HepG2 (cell line): ENCODE results near the gene GOT2. TPM values are rescaled to one million over a fixed set of nuclear protein-coding genes. Genes with fewer than 3 reads are reported as not detected.

ENCODE experiments used
- ATAC-seq: fragments of 200-7000 bp; cut with Tn5 transposase; 3 replicates; pipeline ENCODE4 v1.9.1; 2020; ENCODE audit warnings: mild to moderate bottlenecking, moderate library complexity
- BruUV-seq: library from RNA; stranded (reverse); fragments of 400-500 nt; replicated peaks from 2 replicates; lab custom pipeline; 2021; lab: Mats Ljungman, UMichigan
- CTCF ChIA-PET: fragments of 300-600 bp; formaldehyde crosslinking; extraction: SDS; loops from one replicate; lab custom pipeline; 2021; ENCODE audit warnings: low total read pairs, inconsistent platforms, low intra/inter-chr PET ratio; lab: Yijun Ruan, JAX
- POLR2A ChIA-PET: fragments of 350-600 bp; sonication (Branson Sonifier 250); formaldehyde crosslinking; loops from one replicate; lab custom pipeline; 2020; ENCODE audit warnings: antibody characterized with exemption, inconsistent platforms; lab: Yijun Ruan, JAX
- DNase-seq: peaks from one replicate; pipeline ENCODE4 v3.0.0-alpha.2; 2015; ENCODE audit warnings: low spot score
- FAIRE-seq: peaks from 3 replicates; lab custom pipeline; 2011; peaks lifted over from hg19 to GRCh38; lab: Jason Lieb, UNC
- H2AFZ ChIP-seq: one replicate; pipeline ENCODE4 v1.6.1; 2011; ENCODE audit warnings: low read length, inconsistent platforms
- H3K27ac ChIP-seq: fragments of 300-600 bp; 3 replicates; pipeline ENCODE4 v1.8.0; 2011; ENCODE audit warnings: mixed run types, mild to moderate bottlenecking, mixed read lengths, low read length, inconsistent platforms; ENCODE audit not compliant: insufficient read depth; ENCODE audit errors: extremely low read length
- H3K27me3 ChIP-seq, 2 experiments: fragments of 200-600 bp in 1 of 2; 2 replicates in 1 of 2; 3 replicates in 1 of 2; pipeline versions ENCODE4 v1.6.0 to v1.8.0; 2011; ENCODE audit warnings: low read length in 2 of 2, mild to moderate bottlenecking in 2 of 2, moderate library complexity in 2 of 2, inconsistent platforms in 1 of 2; ENCODE audit not compliant: insufficient read depth in 2 of 2, control insufficient read depth in 1 of 2
- H3K36me3 ChIP-seq, 2 experiments: fragments of 200-600 bp in 1 of 2; replicated peaks in 1 of 2; 2 replicates in 1 of 2; 3 replicates in 1 of 2; pipeline versions ENCODE4 v1.5.1 to v1.8.0; 2011; ENCODE audit warnings: low read length in 2 of 2, inconsistent platforms in 1 of 2; ENCODE audit not compliant: insufficient read depth in 2 of 2, control insufficient read depth in 1 of 2
- H3K4me1 ChIP-seq: 2 replicates; pipeline ENCODE4 v1.5.1; 2012; ENCODE audit warnings: low read length, inconsistent platforms; ENCODE audit not compliant: insufficient read depth
- H3K4me2 ChIP-seq: 2 replicates; pipeline ENCODE4 v1.6.0; 2011; ENCODE audit warnings: low read depth, low read length, inconsistent platforms
- H3K4me3 ChIP-seq, 3 experiments: fragments of 200-600 bp in 1 of 3; sonication (generic), shearing (Covaris generic) in 1 of 3; replicated peaks in 1 of 3; 2 replicates each; pipeline ENCODE4 v1.5.1; 2011 to 2016; ENCODE audit warnings: low read length in 3 of 3, inconsistent platforms in 2 of 3, low read depth in 2 of 3, mild to moderate bottlenecking in 2 of 3, control low read depth in 1 of 3, mixed read lengths in 1 of 3; ENCODE audit not compliant: insufficient read depth in 1 of 3
- H3K79me2 ChIP-seq: one replicate; pipeline ENCODE4 v1.6.1; 2011; ENCODE audit warnings: low read length, inconsistent platforms; ENCODE audit not compliant: insufficient read depth
- H3K9ac ChIP-seq: 2 replicates; pipeline ENCODE4 v1.6.0; 2011; ENCODE audit warnings: mild to moderate bottlenecking, low read depth, low read length, inconsistent platforms; ENCODE audit not compliant: insufficient read depth
- H3K9me3 ChIP-seq: 2 replicates; pipeline ENCODE4 v1.5.1; 2012; ENCODE audit warnings: mild to moderate bottlenecking, low read length
- H4K20me1 ChIP-seq: 2 replicates; pipeline ENCODE4 v1.6.0; 2011; ENCODE audit warnings: inconsistent platforms, mild to moderate bottlenecking, low read length, moderate library complexity; ENCODE audit not compliant: insufficient read depth
- FOXM1 ChIP-seq: sonication (generic); formaldehyde crosslinking; IDR thresholded peaks from 2 replicates; pipeline ENCODE4 v1.5.0; 2020; ENCODE audit warnings: missing genetic modification reagents
- MTF2 ChIP-seq: sonication (generic); formaldehyde crosslinking; IDR thresholded peaks from 2 replicates; pipeline ENCODE4 v1.5.0; 2020; ENCODE audit warnings: missing genetic modification reagents, borderline replicate concordance
- MZF1 ChIP-seq: sonication (generic); formaldehyde crosslinking; IDR thresholded peaks from 2 replicates; pipeline ENCODE4 v1.8.1; 2023; ENCODE audit warnings: mild to moderate bottlenecking, missing genetic modification reagents, borderline replicate concordance
- NFE2L1 ChIP-seq: sonication (generic); formaldehyde crosslinking; IDR thresholded peaks from 2 replicates; pipeline ENCODE4 v1.4.0; 2020; ENCODE audit warnings: missing genetic modification reagents, mild to moderate bottlenecking, borderline replicate concordance
- REPIN1 ChIP-seq: sonication (generic); formaldehyde crosslinking; IDR thresholded peaks from 2 replicates; pipeline ENCODE4 v1.8.0; 2022; ENCODE audit warnings: missing genetic modification reagents, low read depth, mild to moderate bottlenecking, borderline replicate concordance
- ZNF224 ChIP-seq: sonication (generic); formaldehyde crosslinking; IDR thresholded peaks from 2 replicates; pipeline ENCODE4 v1.5.0; 2020; ENCODE audit warnings: mild to moderate bottlenecking, missing genetic modification reagents
- ZNF253 ChIP-seq: sonication (generic); formaldehyde crosslinking; IDR thresholded peaks from 2 replicates; pipeline ENCODE4 v1.8.0; 2022; ENCODE audit warnings: mild to moderate bottlenecking, missing genetic modification reagents, borderline replicate concordance
- ZNF350 ChIP-seq: sonication (generic); formaldehyde crosslinking; IDR thresholded peaks from 2 replicates; pipeline ENCODE4 v1.4.0; 2020; ENCODE audit warnings: mild to moderate bottlenecking, low read depth, missing genetic modification reagents, borderline replicate concordance
- ZNF749 ChIP-seq: sonication (generic); formaldehyde crosslinking; IDR thresholded peaks from 2 replicates; pipeline ENCODE4 v1.8.0; 2022; ENCODE audit warnings: mild to moderate bottlenecking, missing genetic modification reagents, moderate library complexity, borderline replicate concordance
- ZNF782 ChIP-seq: sonication (generic); formaldehyde crosslinking; IDR thresholded peaks from 2 replicates; pipeline ENCODE4 v1.4.0; 2020; ENCODE audit warnings: missing genetic modification reagents, mild to moderate bottlenecking, borderline replicate concordance
- ZSCAN21 ChIP-seq: sonication (generic); formaldehyde crosslinking; IDR thresholded peaks from 2 replicates; pipeline ENCODE4 v1.8.0; 2022; ENCODE audit warnings: mild to moderate bottlenecking, missing genetic modification reagents, moderate library complexity, borderline replicate concordance
- WGBS: methylation state at CpG from one replicate; pipeline ENCODE4 v1.1.6; 2017; ENCODE audit warnings: low lambda C conversion rate; 5-methylcytosine and 5-hydroxymethylcytosine counted together
- in situ Hi-C: cut with HindIII; loops from 2 replicates; pipeline ENCODE4 v1.10.0; 2017; ENCODE audit warnings: low pct_unique_long_range_greater_than_20kb; ENCODE audit not compliant: extremely low pct_ligation_motif_present
- intact Hi-C: fragments of 100-400 bp; cut with micrococcal nuclease; formaldehyde crosslinking; loops from one replicate; pipeline ENCODE4 v1.10.0; 2022; ENCODE audit not compliant: unreplicated experiment
- polyA plus RNA-seq, 8 experiments: library from polyadenylated mRNA; depleted of rRNA in 3 of 8; stranded (reverse) in 7 of 8; unstranded in 1 of 8; fragments of >200 nt; fragmentation: Illumina TruSeq in 4 of 8; extraction: Trizol in 4 of 8; gene quantifications; 2 replicates each; pipeline versions ENCODE4 v1.2.1 to v1.2.3, GENCODE V29; 2011 to 2016; ENCODE audit warnings: low read depth in 4 of 8, missing spikeins in 1 of 8, mixed read lengths in 1 of 8; ENCODE audit not compliant: insufficient read depth in 1 of 8
- total RNA-seq, 5 experiments: library from RNA; depleted of rRNA; stranded (reverse); fragments of >200 nt; fragmentation: Illumina TruSeq; extraction: Trizol; gene quantifications; 2 replicates each; pipeline ENCODE4 v1.2.3, GENCODE V29; 2016; ENCODE audit warnings: low read depth in 1 of 5
- TF ChIP-seq, protein P1 (sequence below): sonication (generic); formaldehyde crosslinking; IDR thresholded peaks from 2 replicates; pipeline ENCODE4 v1.9.0; 2021; ENCODE audit warnings: mild to moderate bottlenecking, missing genetic modification reagents
- TF ChIP-seq, protein P2 (sequence below): IDR thresholded peaks from 2 replicates; pipeline ENCODE4 v1.6.1; 2016; ENCODE audit warnings: low read depth, borderline replicate concordance

GOT2 gene
- total and polyA plus RNA-seq, 2 of the 13 experiments (the other 11 are each of a cell fraction or from before 2014, with no cell fraction given), result 32.6 to 121 TPM

DNA sequence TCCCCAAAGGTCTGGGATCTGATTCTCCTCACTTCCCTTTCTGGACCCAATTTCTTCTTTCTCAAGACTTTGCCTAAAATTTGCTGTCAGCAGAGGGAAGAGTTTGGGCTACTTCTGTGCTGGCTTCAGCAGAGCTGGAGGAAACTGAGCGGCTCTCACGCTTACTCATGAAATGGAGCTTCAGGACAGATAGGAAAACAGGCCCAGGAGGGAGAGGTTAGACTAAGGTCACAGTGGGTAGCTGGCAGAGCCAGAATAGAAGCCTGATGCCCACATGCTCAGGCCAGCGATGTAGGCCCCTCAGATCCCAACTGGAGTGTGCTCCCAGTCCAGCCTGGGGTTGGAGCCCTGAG lies 50.1 kb downstream of the GOT2 start:
- Histone ChIP-seq H3K79me2 (peaks cover 5% of the 10 kb centered on the region), H3K27me3 (no peaks in the 10 kb centered on the region; a peak in 1 of 5 replicates), H2AFZ (no peak overlapping the region), H4K20me1 (no peaks in the 10 kb centered on the region), H3K27ac (peak overlapping the region; percentile 48), H3K9ac (peak overlapping the region; percentile 81), H3K4me1 (peaks cover 19% of the 10 kb centered on the region), H3K9me3 (no peaks in the 10 kb centered on the region), H3K4me2 (peak overlapping the region; percentile 93), H3K36me3 (peaks cover 1 to 10% of the 10 kb centered on the region in 2 experiments; a peak in 2 of 5 replicates), H3K4me3 (peak overlapping the region; percentile 81 to 91 (median 88))
- WGBS, result 0% methylated on average over 3 of the region's 3 CpGs
- POLR2A ChIA-PET, result interaction anchor here (0.6 to 2.0 kb wide), 12 partner anchors 13 to 291 kb away, joined by 3 to 11 read pairs (median 4); partner anchors contain the start of gene GOT2
- intact Hi-C loops, result loop anchor here (2.0 kb wide), 1 partner anchor 49 kb away; no protein-coding TSS in a partner anchor
- TF ChIP-seq, protein P1, sequence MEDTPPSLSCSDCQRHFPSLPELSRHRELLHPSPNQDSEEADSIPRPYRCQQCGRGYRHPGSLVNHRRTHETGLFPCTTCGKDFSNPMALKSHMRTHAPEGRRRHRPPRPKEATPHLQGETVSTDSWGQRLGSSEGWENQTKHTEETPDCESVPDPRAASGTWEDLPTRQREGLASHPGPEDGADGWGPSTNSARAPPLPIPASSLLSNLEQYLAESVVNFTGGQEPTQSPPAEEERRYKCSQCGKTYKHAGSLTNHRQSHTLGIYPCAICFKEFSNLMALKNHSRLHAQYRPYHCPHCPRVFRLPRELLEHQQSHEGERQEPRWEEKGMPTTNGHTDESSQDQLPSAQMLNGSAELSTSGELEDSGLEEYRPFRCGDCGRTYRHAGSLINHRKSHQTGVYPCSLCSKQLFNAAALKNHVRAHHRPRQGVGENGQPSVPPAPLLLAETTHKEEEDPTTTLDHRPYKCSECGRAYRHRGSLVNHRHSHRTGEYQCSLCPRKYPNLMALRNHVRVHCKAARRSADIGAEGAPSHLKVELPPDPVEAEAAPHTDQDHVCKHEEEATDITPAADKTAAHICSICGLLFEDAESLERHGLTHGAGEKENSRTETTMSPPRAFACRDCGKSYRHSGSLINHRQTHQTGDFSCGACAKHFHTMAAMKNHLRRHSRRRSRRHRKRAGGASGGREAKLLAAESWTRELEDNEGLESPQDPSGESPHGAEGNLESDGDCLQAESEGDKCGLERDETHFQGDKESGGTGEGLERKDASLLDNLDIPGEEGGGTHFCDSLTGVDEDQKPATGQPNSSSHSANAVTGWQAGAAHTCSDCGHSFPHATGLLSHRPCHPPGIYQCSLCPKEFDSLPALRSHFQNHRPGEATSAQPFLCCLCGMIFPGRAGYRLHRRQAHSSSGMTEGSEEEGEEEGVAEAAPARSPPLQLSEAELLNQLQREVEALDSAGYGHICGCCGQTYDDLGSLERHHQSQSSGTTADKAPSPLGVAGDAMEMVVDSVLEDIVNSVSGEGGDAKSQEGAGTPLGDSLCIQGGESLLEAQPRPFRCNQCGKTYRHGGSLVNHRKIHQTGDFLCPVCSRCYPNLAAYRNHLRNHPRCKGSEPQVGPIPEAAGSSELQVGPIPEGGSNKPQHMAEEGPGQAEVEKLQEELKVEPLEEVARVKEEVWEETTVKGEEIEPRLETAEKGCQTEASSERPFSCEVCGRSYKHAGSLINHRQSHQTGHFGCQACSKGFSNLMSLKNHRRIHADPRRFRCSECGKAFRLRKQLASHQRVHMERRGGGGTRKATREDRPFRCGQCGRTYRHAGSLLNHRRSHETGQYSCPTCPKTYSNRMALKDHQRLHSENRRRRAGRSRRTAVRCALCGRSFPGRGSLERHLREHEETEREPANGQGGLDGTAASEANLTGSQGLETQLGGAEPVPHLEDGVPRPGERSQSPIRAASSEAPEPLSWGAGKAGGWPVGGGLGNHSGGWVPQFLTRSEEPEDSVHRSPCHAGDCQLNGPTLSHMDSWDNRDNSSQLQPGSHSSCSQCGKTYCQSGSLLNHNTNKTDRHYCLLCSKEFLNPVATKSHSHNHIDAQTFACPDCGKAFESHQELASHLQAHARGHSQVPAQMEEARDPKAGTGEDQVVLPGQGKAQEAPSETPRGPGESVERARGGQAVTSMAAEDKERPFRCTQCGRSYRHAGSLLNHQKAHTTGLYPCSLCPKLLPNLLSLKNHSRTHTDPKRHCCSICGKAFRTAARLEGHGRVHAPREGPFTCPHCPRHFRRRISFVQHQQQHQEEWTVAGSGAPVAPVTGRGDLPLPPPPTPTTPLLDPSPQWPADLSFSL (CRISPR knock-in tag), result no peak
- TF ChIP-seq MZF1 (CRISPR knock-in tag) (no peak), ZSCAN21 (CRISPR knock-in tag) (0 out of 2 replicates have a peak, but pooled peaks have one; percentile 47), ZNF224 (CRISPR knock-in tag) (0 out of 2 replicates have a peak, but pooled peaks have one; percentile 41), ZNF749 (0 out of 2 replicates have a peak, but pooled peaks have one; percentile 52), FOXM1 (CRISPR knock-in tag) (no peak), MTF2 (CRISPR knock-in tag) (no peak), REPIN1 (CRISPR knock-in tag) (0 out of 2 replicates have a peak, but pooled peaks have one; percentile 2), ZNF253 (0 out of 2 replicates have a peak, but pooled peaks have one; percentile 85), ZNF782 (CRISPR knock-in tag) (0 out of 2 replicates have a peak, but pooled peaks have one; percentile 10), NFE2L1 (CRISPR knock-in tag) (peak; percentile 49; the same call in 1 of the 2 replicates), ZNF350 (CRISPR knock-in tag) (no peak)
- TF ChIP-seq, protein P2, sequence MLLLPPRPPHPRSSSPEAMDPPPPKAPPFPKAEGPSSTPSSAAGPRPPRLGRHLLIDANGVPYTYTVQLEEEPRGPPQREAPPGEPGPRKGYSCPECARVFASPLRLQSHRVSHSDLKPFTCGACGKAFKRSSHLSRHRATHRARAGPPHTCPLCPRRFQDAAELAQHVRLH (CRISPR knock-in tag), result no peak
- DNase-seq, result no peak
- in situ Hi-C loops, result loop anchor here (5.0 kb wide), 2 partner anchors 48 to 73 kb away; partner anchors contain the start of gene GOT2
- no peak for FAIRE-seq
- peak; percentile 54 for ATAC-seq
- TSS peak; percentile 68 for BruUV-seq
- CTCF ChIA-PET, result no interaction called here
